SW480 (cell line): Measurements from ENCODE around the gene RANBP3.
"Not testable (repeated sequence)": the region's sequence is repeated elsewhere in the genome, so short reads cannot be mapped to it uniquely, and the experiment has no call there.

ENCODE experiments used
- DNase-seq: peaks from one replicate; pipeline ENCODE4 v3.0.0-alpha.2; 2016; ENCODE audit warnings: low spot score

The RANBP3 gene

GRCh38 chr19:5977785-5978605, at the start of gene RANBP3:
TSS of gene RANBP3 (minus strand) at chr19:5978140. CDS start at chr19:5978082, 58 bp downstream.
- DNase-seq, result peak; percentile 97

- no peak for DNase-seq
Observed at GRCh38 chr19:6026390-6027227, 48.7 kb upstream of the RANBP3 start.

- DNase-seq, result not testable (repeated sequence)
Observed at GRCh38 chr19:6024756-6025155, 46.8 kb upstream of the RANBP3 start.

GRCh38 chr19:6023936-6024335, 46.0 kb upstream of the RANBP3 start:
- DNase-seq, result no peak

GRCh38 chr19:6023085-6023682, 45.2 kb upstream of the RANBP3 start:
- no peak for DNase-seq

- no peak for DNase-seq
Observed at GRCh38 chr19:6022570-6023064, 44.7 kb upstream of the RANBP3 start.

- peak; percentile 49 for DNase-seq
Observed at GRCh38 chr19:6021878-6022569, 44.1 kb upstream of the RANBP3 start.

GRCh38 chr19:6020972-6021805, 43.2 kb upstream of the RANBP3 start:
- no peak for DNase-seq

- DNase-seq, result no peak
Observed at GRCh38 chr19:6020166-6020882, 42.4 kb upstream of the RANBP3 start.

GRCh38 chr19:6018786-6019185, 40.8 kb upstream of the RANBP3 start:
- DNase-seq, result no peak

- no peak for DNase-seq
Observed at GRCh38 chr19:6017576-6017975, 39.6 kb upstream of the RANBP3 start.

GRCh38 chr19:6015841-6016545, 38.1 kb upstream of the RANBP3 start:
- DNase-seq, result no peak

- no peak for DNase-seq
Observed at GRCh38 chr19:6014551-6015135, 36.7 kb upstream of the RANBP3 start.

- no peak for DNase-seq
Observed at GRCh38 chr19:6012426-6013170, 34.7 kb upstream of the RANBP3 start.

- DNase-seq, result no peak
Observed at GRCh38 chr19:6011794-6012193, 33.9 kb upstream of the RANBP3 start.

- no peak for DNase-seq
Observed at GRCh38 chr19:6011206-6011605, 33.3 kb upstream of the RANBP3 start.

GRCh38 chr19:6010107-6010506, 32.2 kb upstream of the RANBP3 start:
- no peak for DNase-seq

- no peak for DNase-seq
Observed at GRCh38 chr19:6007866-6008265, 29.9 kb upstream of the RANBP3 start.

- no peak for DNase-seq
Observed at GRCh38 chr19:6006896-6007295, 29.0 kb upstream of the RANBP3 start.
